Erythroblast (primary cell): ENCODE data around the gene TTF1.

Experiments
- DNase-seq, 2 experiments: peaks; one replicate each; lab custom pipeline; 2025; lab: John Stamatoyannopoulos, UW
- GATA1 ChIP-seq: IDR thresholded peaks from 2 replicates; pipeline ENCODE4 v1.6.1; 2011; ENCODE audit warnings: low read depth, mild to moderate bottlenecking, control low read depth, low read length, moderate library complexity
- POLR2A ChIP-seq: IDR thresholded peaks from 2 replicates; pipeline ENCODE4 v1.6.1; 2011; ENCODE audit warnings: mild to moderate bottlenecking, low read length

Gene TTF1

GRCh38 chr9:132406554-132407122 lies at the start of gene TTF1:
TSS of gene TTF1 (minus strand) at chr9:132406840. CDS start at chr9:132402821, 4,019 bp downstream.
- TF ChIP-seq POLR2A (peak; percentile 79), GATA1 (no peak)
- peak; percentile 95 for DNase-seq

- TF ChIP-seq POLR2A (no peak), GATA1 (no peak)
- no peak for DNase-seq
Measured at GRCh38 chr9:132456241-132456640, 49.6 kb upstream of the TTF1 start.

GRCh38 chr9:132451276-132451675 lies 44.6 kb upstream of the TTF1 start:
- no peak for DNase-seq
- TF ChIP-seq GATA1 (no peak), POLR2A (no peak)

GRCh38 chr9:132447902-132448301 lies 41.3 kb upstream of the TTF1 start:
- no peak for TF ChIP-seq GATA1
- no peak for TF ChIP-seq POLR2A
- no peak for DNase-seq

GRCh38 chr9:132447346-132447745 lies 40.7 kb upstream of the TTF1 start:
- TF ChIP-seq GATA1 (no peak), POLR2A (no peak)
- peak in 1 of 2 experiments; percentile 13 for DNase-seq

GRCh38 chr9:132446887-132447286 lies 40.2 kb upstream of the TTF1 start:
- no peak for DNase-seq
- TF ChIP-seq GATA1, result no peak
- no peak for TF ChIP-seq POLR2A

GRCh38 chr9:132443951-132444607 lies 37.4 kb upstream of the TTF1 start:
- no peak for DNase-seq
- no peak for TF ChIP-seq GATA1

GRCh38 chr9:132441404-132441803 lies 34.8 kb upstream of the TTF1 start:
- TF ChIP-seq GATA1 (no peak), POLR2A (no peak)
- DNase-seq, result no peak

GRCh38 chr9:132440735-132441134 lies 34.1 kb upstream of the TTF1 start:
- no peak for DNase-seq
- TF ChIP-seq GATA1, result no peak
- TF ChIP-seq POLR2A, result no peak

GRCh38 chr9:132439153-132439552 lies 32.5 kb upstream of the TTF1 start:
- TF ChIP-seq POLR2A (no peak), GATA1 (no peak)
- no peak for DNase-seq

GRCh38 chr9:132434881-132435280 lies 28.2 kb upstream of the TTF1 start:
- DNase-seq, result no peak
- no peak for TF ChIP-seq GATA1
- no peak for TF ChIP-seq POLR2A

GRCh38 chr9:132430998-132431397 lies 24.4 kb upstream of the TTF1 start:
- no peak for DNase-seq

GRCh38 chr9:132426639-132427414 lies 20.2 kb upstream of the TTF1 start:
- TF ChIP-seq POLR2A (no peak), GATA1 (no peak)
- DNase-seq, result no peak

More at GRCh38 chr9:132430998-132431397, 24.4 kb upstream of the TTF1 start:
- no peak for TF ChIP-seq POLR2A

GRCh38 chr9:132425675-132426062 lies 19.0 kb upstream of the TTF1 start:
- TF ChIP-seq POLR2A (no peak), GATA1 (no peak)
- no peak for DNase-seq
